ENCODE data around the gene XXYLT1.

XXYLT1 gene

DNA sequence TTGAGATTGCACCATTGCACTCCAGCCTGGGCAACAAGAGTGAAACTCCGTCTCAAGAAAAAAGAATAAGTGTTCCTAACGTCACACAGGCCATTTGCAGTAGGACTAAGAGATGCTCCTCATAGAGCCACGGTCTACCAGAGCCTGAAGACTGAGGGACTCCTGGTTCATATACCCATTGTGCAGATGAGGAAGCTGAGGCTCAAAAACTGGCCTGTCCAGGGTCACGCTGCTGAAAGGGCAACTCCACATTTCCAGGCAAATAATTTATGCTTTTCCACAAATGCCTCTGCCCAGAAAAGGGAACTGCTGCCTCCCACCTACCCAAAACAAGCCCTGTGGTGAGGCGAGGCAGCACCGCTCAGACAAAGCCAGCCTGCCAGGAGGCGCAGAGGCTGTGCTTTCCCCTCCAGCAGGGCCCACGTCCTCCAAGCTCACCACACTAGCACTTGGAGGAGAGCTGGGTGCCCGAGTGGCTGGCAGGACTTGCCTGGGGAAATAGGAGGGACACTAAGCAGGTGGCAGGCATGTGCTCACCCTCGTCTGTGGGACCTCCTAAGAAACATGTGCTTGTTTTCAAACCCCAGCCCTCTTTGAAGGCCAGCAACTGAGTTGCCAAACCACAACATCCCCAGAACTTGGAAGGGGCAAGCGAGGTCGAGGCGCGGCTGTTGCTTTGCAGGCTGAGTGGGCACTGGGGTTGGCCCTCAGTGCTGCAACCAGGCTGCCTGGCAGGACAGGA lies 195.6 kb downstream of the XXYLT1 start:
- no peak for TF ChIP-seq CTCF (IDR thresholded peaks at IDR 0.05; ENCODE audit: low read depth, low read length, missing control alignments)
- no peak for DNase-seq (ENCODE audit: low read depth)
- no peak overlapping the region for H3K4me3 ChIP-seq (ENCODE audit: low read depth, low read length)

- H3K4me3 ChIP-seq (ENCODE audit: low read depth, low read length): no peak overlapping the region
- no peak for TF ChIP-seq CTCF (IDR thresholded peaks at IDR 0.05; ENCODE audit: low read depth, low read length, missing control alignments)
Observed at GRCh38 chr3:195073866-195074860, 196.8 kb downstream of the XXYLT1 start.

DNA sequence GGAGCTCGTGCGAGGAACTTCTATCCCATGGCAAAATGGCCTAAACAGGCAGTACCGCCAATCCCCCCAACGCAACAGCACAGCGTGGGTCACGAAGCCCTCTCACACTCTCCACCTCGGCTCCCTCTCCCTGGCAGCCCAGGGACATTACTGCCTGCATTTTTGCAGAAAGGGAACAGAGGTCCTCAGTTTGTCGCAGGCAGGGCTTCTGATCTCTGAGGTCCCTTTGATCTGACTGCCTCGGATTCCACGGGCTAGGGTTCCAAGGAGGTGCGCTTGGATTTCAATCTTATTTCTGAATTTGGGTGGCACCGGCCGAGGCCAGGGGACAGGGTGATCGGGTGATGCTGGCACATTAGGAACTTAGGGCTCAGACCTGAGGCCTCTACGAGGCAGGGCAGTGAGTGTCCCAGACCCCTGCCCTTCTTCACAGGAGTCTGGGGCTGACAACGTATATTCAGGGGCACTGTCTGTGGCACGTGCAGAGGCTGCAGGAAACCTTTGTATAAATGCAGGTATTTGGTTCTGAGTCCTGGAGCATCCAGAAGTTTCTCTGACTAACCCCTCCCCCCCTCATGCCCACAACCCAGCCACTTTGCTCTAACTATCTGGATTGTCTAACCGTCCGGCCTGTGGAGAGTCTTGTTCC lies 197.9 kb downstream of the XXYLT1 start:
- DNase-seq (ENCODE audit: low read depth): no peak
- H3K4me3 ChIP-seq (ENCODE audit: low read depth, low read length): no peak overlapping the region
- TF ChIP-seq CTCF (IDR thresholded peaks at IDR 0.05; ENCODE audit: low read depth, low read length, missing control alignments): no peak

More at GRCh38 chr3:195073866-195074860, 196.8 kb downstream of the XXYLT1 start:
- DNase-seq (ENCODE audit: low read depth): no peak

- H3K4me3 ChIP-seq (ENCODE audit: low read depth, low read length): no peak overlapping the region
- no peak for TF ChIP-seq CTCF (IDR thresholded peaks at IDR 0.05; ENCODE audit: low read depth, low read length, missing control alignments)
- DNase-seq (ENCODE audit: low read depth): no peak
Observed at GRCh38 chr3:195071916-195072820, 198.8 kb downstream of the XXYLT1 start.

GRCh38 chr3:195071011-195071728 lies 199.8 kb downstream of the XXYLT1 start:
- TF ChIP-seq CTCF (IDR thresholded peaks at IDR 0.05; ENCODE audit: low read depth, low read length, missing control alignments): no peak

More at GRCh38 chr3:195071011-195071728, 199.8 kb downstream of the XXYLT1 start:
- no peak for DNase-seq (ENCODE audit: low read depth)
- no peak overlapping the region for H3K4me3 ChIP-seq (ENCODE audit: low read depth, low read length)
